ENCODE measurements around the gene ABHD17A.

GRCh38 chr19:1917146-1917545, 31.9 kb upstream of the ABHD17A start:
- TF ChIP-seq EZH2phosphoT487 (IDR thresholded peaks at IDR 0.05; ENCODE audit: borderline replicate concordance) (no peak), POLR2A (IDR thresholded peaks at IDR 0.05; ENCODE audit: borderline replicate concordance, extremely low read depth, insufficient read depth, insufficient read length) (no peak), POLR2AphosphoS5 (IDR thresholded peaks at IDR 0.05; ENCODE audit: low read depth, low read length) (no peak), EGR1 (IDR thresholded peaks at IDR 0.05; ENCODE audit: low read depth) (no peak), EZH2 (IDR thresholded peaks at IDR 0.05) (no peak), ZNF274 (IDR thresholded peaks at IDR 0.05; ENCODE audit: low read depth, low read length) (no peak), YY1 (IDR thresholded peaks at IDR 0.05; ENCODE audit: extremely low read depth, insufficient replicate concordance, low read depth, low read length) (no peak), TCF7L2 (IDR thresholded peaks at IDR 0.05; ENCODE audit: borderline replicate concordance, extremely low read depth, insufficient read depth, insufficient read length) (no peak)
- TF ChIP-seq, protein P1, sequence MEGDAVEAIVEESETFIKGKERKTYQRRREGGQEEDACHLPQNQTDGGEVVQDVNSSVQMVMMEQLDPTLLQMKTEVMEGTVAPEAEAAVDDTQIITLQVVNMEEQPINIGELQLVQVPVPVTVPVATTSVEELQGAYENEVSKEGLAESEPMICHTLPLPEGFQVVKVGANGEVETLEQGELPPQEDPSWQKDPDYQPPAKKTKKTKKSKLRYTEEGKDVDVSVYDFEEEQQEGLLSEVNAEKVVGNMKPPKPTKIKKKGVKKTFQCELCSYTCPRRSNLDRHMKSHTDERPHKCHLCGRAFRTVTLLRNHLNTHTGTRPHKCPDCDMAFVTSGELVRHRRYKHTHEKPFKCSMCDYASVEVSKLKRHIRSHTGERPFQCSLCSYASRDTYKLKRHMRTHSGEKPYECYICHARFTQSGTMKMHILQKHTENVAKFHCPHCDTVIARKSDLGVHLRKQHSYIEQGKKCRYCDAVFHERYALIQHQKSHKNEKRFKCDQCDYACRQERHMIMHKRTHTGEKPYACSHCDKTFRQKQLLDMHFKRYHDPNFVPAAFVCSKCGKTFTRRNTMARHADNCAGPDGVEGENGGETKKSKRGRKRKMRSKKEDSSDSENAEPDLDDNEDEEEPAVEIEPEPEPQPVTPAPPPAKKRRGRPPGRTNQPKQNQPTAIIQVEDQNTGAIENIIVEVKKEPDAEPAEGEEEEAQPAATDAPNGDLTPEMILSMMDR (IDR thresholded peaks at IDR 0.05 in 2 of 3, conservative IDR thresholded peaks at IDR 0.05 in 1 of 3; ENCODE audit: borderline replicate concordance in 1 of 3, insufficient read depth in 1 of 3, low read depth in 2 of 3, low read length in 2 of 3), result no peak
- TF ChIP-seq, protein P2, sequence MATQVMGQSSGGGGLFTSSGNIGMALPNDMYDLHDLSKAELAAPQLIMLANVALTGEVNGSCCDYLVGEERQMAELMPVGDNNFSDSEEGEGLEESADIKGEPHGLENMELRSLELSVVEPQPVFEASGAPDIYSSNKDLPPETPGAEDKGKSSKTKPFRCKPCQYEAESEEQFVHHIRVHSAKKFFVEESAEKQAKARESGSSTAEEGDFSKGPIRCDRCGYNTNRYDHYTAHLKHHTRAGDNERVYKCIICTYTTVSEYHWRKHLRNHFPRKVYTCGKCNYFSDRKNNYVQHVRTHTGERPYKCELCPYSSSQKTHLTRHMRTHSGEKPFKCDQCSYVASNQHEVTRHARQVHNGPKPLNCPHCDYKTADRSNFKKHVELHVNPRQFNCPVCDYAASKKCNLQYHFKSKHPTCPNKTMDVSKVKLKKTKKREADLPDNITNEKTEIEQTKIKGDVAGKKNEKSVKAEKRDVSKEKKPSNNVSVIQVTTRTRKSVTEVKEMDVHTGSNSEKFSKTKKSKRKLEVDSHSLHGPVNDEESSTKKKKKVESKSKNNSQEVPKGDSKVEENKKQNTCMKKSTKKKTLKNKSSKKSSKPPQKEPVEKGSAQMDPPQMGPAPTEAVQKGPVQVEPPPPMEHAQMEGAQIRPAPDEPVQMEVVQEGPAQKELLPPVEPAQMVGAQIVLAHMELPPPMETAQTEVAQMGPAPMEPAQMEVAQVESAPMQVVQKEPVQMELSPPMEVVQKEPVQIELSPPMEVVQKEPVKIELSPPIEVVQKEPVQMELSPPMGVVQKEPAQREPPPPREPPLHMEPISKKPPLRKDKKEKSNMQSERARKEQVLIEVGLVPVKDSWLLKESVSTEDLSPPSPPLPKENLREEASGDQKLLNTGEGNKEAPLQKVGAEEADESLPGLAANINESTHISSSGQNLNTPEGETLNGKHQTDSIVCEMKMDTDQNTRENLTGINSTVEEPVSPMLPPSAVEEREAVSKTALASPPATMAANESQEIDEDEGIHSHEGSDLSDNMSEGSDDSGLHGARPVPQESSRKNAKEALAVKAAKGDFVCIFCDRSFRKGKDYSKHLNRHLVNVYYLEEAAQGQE (IDR thresholded peaks at IDR 0.05; ENCODE audit: low read depth), result no peak
